B cell (primary cell): Measurements from ENCODE around the gene CTNNA3.

Experiments
- CTCF ChIP-seq: fragments of 200-600 bp; IDR thresholded peaks from one replicate; pipeline ENCODE4 v1.8.0; 2022; ENCODE audit warnings: antibody characterized with exemption, mild to moderate bottlenecking
- EZH2 ChIP-seq: IDR thresholded peaks from 2 replicates; pipeline ENCODE4 v1.6.1; 2012; ENCODE audit warnings: borderline replicate concordance, low read depth, mild to moderate bottlenecking, moderate library complexity, low read length; ENCODE audit not compliant: insufficient read depth, poor library complexity, severe bottlenecking

- TF ChIP-seq CTCF (no peak), EZH2 (no peak)
Measured at GRCh38 chr10:66698069-66698468, 997.9 kb downstream of the CTNNA3 start.
